ENCODE results near the gene FOXP4. TPM values are rescaled to one million over a fixed set of nuclear protein-coding genes. Genes with fewer than 3 reads are reported as not detected.

The FOXP4 gene
- total and polyA plus RNA-seq, 9 donors: 2.3 to 37.4 (median 15.5) TPM

GRCh38 chr6:41511443-41512060 is 34.6 kb upstream of the FOXP4 start:
- TF ChIP-seq CTCF (IDR thresholded peaks at IDR 0.05) (no peak), EP300 (IDR thresholded peaks at IDR 0.05) (no peak), POLR2A (IDR thresholded peaks at IDR 0.05) (no peak)
- Histone ChIP-seq H3K9me3 (no peaks in the 10 kb centered on the region), H3K27ac (no peak overlapping the region), H3K27me3 (no peaks in the 10 kb centered on the region), H3K36me3 (no peaks in the 10 kb centered on the region), H3K4me3 (no peak overlapping the region), H3K4me1 (ENCODE audit: insufficient read depth) (no peaks in the 10 kb centered on the region)
- WGBS, 3 donors: 83 to 92% (median 89%) methylated on average over 7 of the region's 7 CpGs
- no peak for DNase-seq
- intact Hi-C loops (cut with DNase I): no loop called here

- H3K27ac ChIP-seq: no peak overlapping the region
- no peak for DNase-seq
- TF ChIP-seq CTCF (IDR thresholded peaks at IDR 0.05) (no peak), EP300 (IDR thresholded peaks at IDR 0.05) (no peak), POLR2A (IDR thresholded peaks at IDR 0.05) (no peak)
- H3K36me3 ChIP-seq: no peaks in the 10 kb centered on the region
- no peak overlapping the region for H3K4me3 ChIP-seq
- H3K4me1 ChIP-seq (ENCODE audit: insufficient read depth): no peaks in the 10 kb centered on the region
- 80 to 91% (median 89%) methylated on average over 6 of the region's 6 CpGs for WGBS, 3 donors
- H3K27me3 ChIP-seq: no peaks in the 10 kb centered on the region
- H3K9me3 ChIP-seq: no peaks in the 10 kb centered on the region
- intact Hi-C loops (cut with DNase I): no loop called here
Observed at GRCh38 chr6:41512146-41512701, 34.0 kb upstream of the FOXP4 start.

GRCh38 chr6:41515995-41516394 is 30.2 kb upstream of the FOXP4 start:
- DNase-seq: no peak
- TF ChIP-seq POLR2A (IDR thresholded peaks at IDR 0.05) (no peak), CTCF (IDR thresholded peaks at IDR 0.05) (no peak), EP300 (IDR thresholded peaks at IDR 0.05) (no peak)
- no peak overlapping the region for H3K27ac ChIP-seq
- no peaks in the 10 kb centered on the region for H3K4me1 ChIP-seq (ENCODE audit: insufficient read depth)
- H3K4me3 ChIP-seq: no peak overlapping the region
- WGBS, 3 donors: 94 to 97% (median 96%) methylated on average over 6 of the region's 6 CpGs
- no peaks in the 10 kb centered on the region for H3K9me3 ChIP-seq
- H3K27me3 ChIP-seq: no peaks in the 10 kb centered on the region
- H3K36me3 ChIP-seq: no peaks in the 10 kb centered on the region
- intact Hi-C loops (cut with DNase I): no loop called here

DNA sequence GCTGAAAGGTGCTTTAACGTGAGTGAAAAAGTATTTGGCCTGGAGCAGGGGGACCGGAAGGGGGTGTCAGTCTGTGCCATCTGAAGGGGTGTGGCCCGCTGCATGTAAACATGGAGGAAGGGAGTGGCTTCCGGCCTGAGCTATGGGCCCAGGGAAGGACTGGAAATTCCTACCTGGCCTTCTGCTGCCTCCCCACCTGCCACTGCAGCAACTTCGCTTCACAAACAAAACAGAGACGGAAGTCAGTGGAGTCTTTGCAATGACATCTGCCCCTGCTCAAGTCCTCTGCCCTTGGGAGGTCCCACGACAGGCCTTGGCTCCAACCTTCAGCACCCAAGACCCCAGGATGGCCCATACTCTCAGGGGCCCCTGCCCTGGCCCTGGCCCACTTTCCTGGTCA is 28.1 kb upstream of the FOXP4 start:
- H3K4me3 ChIP-seq: no peak overlapping the region
- H3K4me1 ChIP-seq (ENCODE audit: insufficient read depth): no peaks in the 10 kb centered on the region
- no peaks in the 10 kb centered on the region for H3K36me3 ChIP-seq
- no peak overlapping the region for H3K27ac ChIP-seq
- no peak for DNase-seq
- no peak for TF ChIP-seq EP300 (IDR thresholded peaks at IDR 0.05)
- TF ChIP-seq CTCF (IDR thresholded peaks at IDR 0.05): no peak
- TF ChIP-seq POLR2A (IDR thresholded peaks at IDR 0.05): no peak
- no peaks in the 10 kb centered on the region for H3K27me3 ChIP-seq
- intact Hi-C loops (cut with DNase I): no loop called here
- 92 to 96% (median 95%) methylated on average over 7 of the region's 7 CpGs for WGBS, 3 donors
- H3K9me3 ChIP-seq: no peaks in the 10 kb centered on the region
